ENCODE measurements around the gene HUNK. TPM values are rescaled to one million over a fixed set of nuclear protein-coding genes. Genes with fewer than 3 reads are reported as not detected.

Gene HUNK
- total RNA-seq, 1 experiment from 2014 or later = 7.0 TPM

DNA sequence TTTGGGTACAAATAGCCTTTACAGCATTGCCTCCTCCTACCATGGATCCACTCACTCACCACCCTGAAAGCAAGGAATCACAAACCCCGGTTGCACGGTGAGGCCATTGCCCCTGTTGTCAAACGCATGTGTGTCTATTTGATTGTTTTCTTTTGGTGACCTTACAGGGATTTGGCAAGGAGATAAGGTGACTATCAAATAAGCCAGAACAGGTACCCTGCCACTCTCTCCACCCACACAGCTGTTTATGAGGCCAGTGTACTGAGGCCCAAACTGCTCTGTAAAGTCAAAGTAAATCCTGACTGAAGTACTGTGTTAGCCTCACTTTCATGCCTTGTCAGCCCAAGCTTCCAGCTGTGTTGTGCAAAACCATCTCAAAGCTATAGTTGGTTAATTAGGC, 136.4 kb downstream of the HUNK start (continued):
- TF ChIP-seq, protein P1, sequence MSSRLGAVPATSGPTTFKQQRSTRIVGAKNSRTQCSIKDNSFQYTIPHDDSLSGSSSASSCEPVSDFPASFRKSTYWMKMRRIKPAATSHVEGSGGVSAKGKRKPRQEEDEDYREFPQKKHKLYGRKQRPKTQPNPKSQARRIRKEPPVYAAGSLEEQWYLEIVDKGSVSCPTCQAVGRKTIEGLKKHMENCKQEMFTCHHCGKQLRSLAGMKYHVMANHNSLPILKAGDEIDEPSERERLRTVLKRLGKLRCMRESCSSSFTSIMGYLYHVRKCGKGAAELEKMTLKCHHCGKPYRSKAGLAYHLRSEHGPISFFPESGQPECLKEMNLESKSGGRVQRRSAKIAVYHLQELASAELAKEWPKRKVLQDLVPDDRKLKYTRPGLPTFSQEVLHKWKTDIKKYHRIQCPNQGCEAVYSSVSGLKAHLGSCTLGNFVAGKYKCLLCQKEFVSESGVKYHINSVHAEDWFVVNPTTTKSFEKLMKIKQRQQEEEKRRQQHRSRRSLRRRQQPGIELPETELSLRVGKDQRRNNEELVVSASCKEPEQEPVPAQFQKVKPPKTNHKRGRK (CRISPR knock-in tag; IDR thresholded peaks at IDR 0.05; ENCODE audit: borderline replicate concordance) = no peak
- TF ChIP-seq, protein P2, sequence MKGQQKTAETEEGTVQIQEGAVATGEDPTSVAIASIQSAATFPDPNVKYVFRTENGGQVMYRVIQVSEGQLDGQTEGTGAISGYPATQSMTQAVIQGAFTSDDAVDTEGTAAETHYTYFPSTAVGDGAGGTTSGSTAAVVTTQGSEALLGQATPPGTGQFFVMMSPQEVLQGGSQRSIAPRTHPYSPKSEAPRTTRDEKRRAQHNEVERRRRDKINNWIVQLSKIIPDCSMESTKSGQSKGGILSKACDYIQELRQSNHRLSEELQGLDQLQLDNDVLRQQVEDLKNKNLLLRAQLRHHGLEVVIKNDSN (CRISPR knock-in tag; IDR thresholded peaks at IDR 0.05) = no peak
- no peak for TF ChIP-seq ETV6 (CRISPR knock-in tag; IDR thresholded peaks at IDR 0.05)
- TF ChIP-seq OVOL2 (CRISPR knock-in tag; IDR thresholded peaks at IDR 0.05; ENCODE audit: borderline replicate concordance) = no peak
- no peak for TF ChIP-seq RORB (CRISPR knock-in tag; IDR thresholded peaks at IDR 0.05)
- TF ChIP-seq ZNF423 (CRISPR knock-in tag; IDR thresholded peaks at IDR 0.05) = no peak
- no peak for TF ChIP-seq SOX15 (CRISPR knock-in tag; IDR thresholded peaks at IDR 0.05)

DNA sequence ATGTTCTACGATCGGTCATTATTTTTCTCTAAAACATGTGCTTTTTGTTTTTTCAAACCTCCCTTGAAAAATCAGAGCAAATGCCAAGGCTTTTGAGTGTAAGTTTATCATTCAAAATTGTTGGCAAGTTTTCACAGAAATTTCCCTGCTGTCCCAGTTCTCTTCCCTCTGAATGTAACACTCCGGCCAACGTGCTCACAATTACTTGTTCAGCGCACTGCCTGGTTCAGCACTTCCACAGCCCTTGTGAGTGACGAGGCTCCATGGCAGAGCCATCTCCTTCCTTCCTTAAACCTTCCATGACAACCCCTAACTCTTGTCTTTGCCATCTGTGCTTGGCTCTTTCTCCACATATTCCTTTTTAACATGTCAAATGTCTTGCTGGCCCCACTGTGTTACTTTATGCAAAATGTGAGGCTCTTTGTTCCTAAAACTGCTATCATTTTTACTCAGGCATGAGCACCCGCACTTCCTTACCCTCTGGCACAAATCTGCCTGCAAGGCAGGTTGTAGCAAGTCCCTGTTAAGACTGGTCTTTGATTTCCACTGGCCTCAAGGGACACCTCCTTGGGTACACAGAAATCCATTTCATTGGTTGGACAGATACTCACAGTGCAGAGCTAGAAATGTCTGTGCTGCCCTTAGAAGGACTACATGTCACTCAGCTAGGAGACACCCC, 142.8 kb downstream of the HUNK start:
- no peak overlapping the region for H3K27ac Mint-ChIP-seq
- no peak overlapping the region for H3K4me3 Mint-ChIP-seq
- H3K9me3 Mint-ChIP-seq = peaks cover 28% of the 10 kb centered on the region
- no peaks in the 10 kb centered on the region for H3K27me3 Mint-ChIP-seq (ENCODE audit: low read depth)
- DNase-seq (ENCODE audit: low spot score) (no peak), ATAC-seq (no peak)
- POLR2A ChIA-PET = no interaction called here
- CTCF ChIA-PET = no interaction called here
- no peaks in the 10 kb centered on the region for H3K4me1 Mint-ChIP-seq
- H3K36me3 Mint-ChIP-seq = no peaks in the 10 kb centered on the region
- TF ChIP-seq, protein P3, sequence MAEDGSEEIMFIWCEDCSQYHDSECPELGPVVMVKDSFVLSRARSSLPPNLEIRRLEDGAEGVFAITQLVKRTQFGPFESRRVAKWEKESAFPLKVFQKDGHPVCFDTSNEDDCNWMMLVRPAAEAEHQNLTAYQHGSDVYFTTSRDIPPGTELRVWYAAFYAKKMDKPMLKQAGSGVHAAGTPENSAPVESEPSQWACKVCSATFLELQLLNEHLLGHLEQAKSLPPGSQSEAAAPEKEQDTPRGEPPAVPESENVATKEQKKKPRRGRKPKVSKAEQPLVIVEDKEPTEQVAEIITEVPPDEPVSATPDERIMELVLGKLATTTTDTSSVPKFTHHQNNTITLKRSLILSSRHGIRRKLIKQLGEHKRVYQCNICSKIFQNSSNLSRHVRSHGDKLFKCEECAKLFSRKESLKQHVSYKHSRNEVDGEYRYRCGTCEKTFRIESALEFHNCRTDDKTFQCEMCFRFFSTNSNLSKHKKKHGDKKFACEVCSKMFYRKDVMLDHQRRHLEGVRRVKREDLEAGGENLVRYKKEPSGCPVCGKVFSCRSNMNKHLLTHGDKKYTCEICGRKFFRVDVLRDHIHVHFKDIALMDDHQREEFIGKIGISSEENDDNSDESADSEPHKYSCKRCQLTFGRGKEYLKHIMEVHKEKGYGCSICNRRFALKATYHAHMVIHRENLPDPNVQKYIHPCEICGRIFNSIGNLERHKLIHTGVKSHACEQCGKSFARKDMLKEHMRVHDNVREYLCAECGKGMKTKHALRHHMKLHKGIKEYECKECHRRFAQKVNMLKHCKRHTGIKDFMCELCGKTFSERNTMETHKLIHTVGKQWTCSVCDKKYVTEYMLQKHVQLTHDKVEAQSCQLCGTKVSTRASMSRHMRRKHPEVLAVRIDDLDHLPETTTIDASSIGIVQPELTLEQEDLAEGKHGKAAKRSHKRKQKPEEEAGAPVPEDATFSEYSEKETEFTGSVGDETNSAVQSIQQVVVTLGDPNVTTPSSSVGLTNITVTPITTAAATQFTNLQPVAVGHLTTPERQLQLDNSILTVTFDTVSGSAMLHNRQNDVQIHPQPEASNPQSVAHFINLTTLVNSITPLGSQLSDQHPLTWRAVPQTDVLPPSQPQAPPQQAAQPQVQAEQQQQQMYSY (CRISPR knock-in tag; IDR thresholded peaks at IDR 0.05) = no peak
- TF ChIP-seq, protein P4, sequence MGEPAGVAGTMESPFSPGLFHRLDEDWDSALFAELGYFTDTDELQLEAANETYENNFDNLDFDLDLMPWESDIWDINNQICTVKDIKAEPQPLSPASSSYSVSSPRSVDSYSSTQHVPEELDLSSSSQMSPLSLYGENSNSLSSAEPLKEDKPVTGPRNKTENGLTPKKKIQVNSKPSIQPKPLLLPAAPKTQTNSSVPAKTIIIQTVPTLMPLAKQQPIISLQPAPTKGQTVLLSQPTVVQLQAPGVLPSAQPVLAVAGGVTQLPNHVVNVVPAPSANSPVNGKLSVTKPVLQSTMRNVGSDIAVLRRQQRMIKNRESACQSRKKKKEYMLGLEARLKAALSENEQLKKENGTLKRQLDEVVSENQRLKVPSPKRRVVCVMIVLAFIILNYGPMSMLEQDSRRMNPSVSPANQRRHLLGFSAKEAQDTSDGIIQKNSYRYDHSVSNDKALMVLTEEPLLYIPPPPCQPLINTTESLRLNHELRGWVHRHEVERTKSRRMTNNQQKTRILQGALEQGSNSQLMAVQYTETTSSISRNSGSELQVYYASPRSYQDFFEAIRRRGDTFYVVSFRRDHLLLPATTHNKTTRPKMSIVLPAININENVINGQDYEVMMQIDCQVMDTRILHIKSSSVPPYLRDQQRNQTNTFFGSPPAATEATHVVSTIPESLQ (CRISPR knock-in tag; IDR thresholded peaks at IDR 0.05) = no peak

DNA sequence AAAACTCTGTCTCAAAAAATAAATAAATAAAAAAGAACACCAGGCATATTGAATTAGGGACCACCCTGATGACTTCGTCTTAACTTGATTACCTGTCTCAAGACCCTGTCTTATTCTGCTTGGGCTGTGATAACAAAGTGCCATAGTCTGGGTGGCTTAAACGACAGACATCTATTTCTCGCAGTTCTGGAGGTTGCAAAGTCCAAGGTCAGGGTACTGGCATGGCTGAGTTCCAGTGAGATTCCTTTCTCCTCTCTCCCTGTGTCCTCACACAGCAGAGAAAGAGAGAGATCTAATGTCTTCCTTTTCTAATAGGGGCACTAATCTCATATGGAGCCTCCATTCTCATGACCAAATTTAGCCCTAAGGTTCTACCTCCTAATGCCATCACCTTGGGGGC, 145.6 kb downstream of the HUNK start:
- Mint-ChIP-seq H3K4me3 (no peak overlapping the region), H3K27me3 (ENCODE audit: low read depth) (no peaks in the 10 kb centered on the region), H3K9me3 (peaks cover 5% of the 10 kb centered on the region), H3K27ac (no peak overlapping the region), H3K4me1 (no peaks in the 10 kb centered on the region), H3K36me3 (no peaks in the 10 kb centered on the region)
- POLR2A ChIA-PET = no interaction called here
- CTCF ChIA-PET = no interaction called here
- DNase-seq (ENCODE audit: low spot score) (no peak), ATAC-seq (no peak)
- TF ChIP-seq IRF2 (CRISPR knock-in tag; IDR thresholded peaks at IDR 0.05; ENCODE audit: borderline replicate concordance, low read depth) (no peak), ZNF423 (CRISPR knock-in tag; IDR thresholded peaks at IDR 0.05) (no peak), CBFB (CRISPR knock-in tag; IDR thresholded peaks at IDR 0.05; ENCODE audit: low read depth) (no peak), ZBTB21 (CRISPR knock-in tag; IDR thresholded peaks at IDR 0.05; ENCODE audit: borderline replicate concordance) (no peak), EMX1 (CRISPR knock-in tag; IDR thresholded peaks at IDR 0.05) (no peak), SOX15 (CRISPR knock-in tag; IDR thresholded peaks at IDR 0.05) (no peak)
- TF ChIP-seq, protein P5, sequence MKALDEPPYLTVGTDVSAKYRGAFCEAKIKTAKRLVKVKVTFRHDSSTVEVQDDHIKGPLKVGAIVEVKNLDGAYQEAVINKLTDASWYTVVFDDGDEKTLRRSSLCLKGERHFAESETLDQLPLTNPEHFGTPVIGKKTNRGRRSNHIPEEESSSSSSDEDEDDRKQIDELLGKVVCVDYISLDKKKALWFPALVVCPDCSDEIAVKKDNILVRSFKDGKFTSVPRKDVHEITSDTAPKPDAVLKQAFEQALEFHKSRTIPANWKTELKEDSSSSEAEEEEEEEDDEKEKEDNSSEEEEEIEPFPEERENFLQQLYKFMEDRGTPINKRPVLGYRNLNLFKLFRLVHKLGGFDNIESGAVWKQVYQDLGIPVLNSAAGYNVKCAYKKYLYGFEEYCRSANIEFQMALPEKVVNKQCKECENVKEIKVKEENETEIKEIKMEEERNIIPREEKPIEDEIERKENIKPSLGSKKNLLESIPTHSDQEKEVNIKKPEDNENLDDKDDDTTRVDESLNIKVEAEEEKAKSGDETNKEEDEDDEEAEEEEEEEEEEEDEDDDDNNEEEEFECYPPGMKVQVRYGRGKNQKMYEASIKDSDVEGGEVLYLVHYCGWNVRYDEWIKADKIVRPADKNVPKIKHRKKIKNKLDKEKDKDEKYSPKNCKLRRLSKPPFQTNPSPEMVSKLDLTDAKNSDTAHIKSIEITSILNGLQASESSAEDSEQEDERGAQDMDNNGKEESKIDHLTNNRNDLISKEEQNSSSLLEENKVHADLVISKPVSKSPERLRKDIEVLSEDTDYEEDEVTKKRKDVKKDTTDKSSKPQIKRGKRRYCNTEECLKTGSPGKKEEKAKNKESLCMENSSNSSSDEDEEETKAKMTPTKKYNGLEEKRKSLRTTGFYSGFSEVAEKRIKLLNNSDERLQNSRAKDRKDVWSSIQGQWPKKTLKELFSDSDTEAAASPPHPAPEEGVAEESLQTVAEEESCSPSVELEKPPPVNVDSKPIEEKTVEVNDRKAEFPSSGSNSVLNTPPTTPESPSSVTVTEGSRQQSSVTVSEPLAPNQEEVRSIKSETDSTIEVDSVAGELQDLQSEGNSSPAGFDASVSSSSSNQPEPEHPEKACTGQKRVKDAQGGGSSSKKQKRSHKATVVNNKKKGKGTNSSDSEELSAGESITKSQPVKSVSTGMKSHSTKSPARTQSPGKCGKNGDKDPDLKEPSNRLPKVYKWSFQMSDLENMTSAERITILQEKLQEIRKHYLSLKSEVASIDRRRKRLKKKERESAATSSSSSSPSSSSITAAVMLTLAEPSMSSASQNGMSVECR (CRISPR knock-in tag; IDR thresholded peaks at IDR 0.05; ENCODE audit: borderline replicate concordance) = no peak
- TF ChIP-seq, protein P6, sequence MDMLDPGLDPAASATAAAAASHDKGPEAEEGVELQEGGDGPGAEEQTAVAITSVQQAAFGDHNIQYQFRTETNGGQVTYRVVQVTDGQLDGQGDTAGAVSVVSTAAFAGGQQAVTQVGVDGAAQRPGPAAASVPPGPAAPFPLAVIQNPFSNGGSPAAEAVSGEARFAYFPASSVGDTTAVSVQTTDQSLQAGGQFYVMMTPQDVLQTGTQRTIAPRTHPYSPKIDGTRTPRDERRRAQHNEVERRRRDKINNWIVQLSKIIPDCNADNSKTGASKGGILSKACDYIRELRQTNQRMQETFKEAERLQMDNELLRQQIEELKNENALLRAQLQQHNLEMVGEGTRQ (CRISPR knock-in tag; IDR thresholded peaks at IDR 0.05) = no peak
- TF ChIP-seq, protein P7, sequence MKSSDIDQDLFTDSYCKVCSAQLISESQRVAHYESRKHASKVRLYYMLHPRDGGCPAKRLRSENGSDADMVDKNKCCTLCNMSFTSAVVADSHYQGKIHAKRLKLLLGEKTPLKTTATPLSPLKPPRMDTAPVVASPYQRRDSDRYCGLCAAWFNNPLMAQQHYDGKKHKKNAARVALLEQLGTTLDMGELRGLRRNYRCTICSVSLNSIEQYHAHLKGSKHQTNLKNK (CRISPR knock-in tag; IDR thresholded peaks at IDR 0.05) = no peak
- TF ChIP-seq, protein P8, sequence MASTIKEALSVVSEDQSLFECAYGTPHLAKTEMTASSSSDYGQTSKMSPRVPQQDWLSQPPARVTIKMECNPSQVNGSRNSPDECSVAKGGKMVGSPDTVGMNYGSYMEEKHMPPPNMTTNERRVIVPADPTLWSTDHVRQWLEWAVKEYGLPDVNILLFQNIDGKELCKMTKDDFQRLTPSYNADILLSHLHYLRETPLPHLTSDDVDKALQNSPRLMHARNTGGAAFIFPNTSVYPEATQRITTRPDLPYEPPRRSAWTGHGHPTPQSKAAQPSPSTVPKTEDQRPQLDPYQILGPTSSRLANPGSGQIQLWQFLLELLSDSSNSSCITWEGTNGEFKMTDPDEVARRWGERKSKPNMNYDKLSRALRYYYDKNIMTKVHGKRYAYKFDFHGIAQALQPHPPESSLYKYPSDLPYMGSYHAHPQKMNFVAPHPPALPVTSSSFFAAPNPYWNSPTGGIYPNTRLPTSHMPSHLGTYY (CRISPR knock-in tag; IDR thresholded peaks at IDR 0.05) = no peak
